ENCODE data around the gene GLS. TPM values are rescaled to one million over a fixed set of nuclear protein-coding genes. Genes with fewer than 3 reads are reported as not detected.
"Not testable (repeated sequence)": the region's sequence is repeated elsewhere in the genome, so short reads cannot be mapped to it uniquely, and the experiment has no call there.

GLS gene
- total and polyA plus RNA-seq, 11 donors: 19.1 to 94.5 (median 47.6) TPM

DNA sequence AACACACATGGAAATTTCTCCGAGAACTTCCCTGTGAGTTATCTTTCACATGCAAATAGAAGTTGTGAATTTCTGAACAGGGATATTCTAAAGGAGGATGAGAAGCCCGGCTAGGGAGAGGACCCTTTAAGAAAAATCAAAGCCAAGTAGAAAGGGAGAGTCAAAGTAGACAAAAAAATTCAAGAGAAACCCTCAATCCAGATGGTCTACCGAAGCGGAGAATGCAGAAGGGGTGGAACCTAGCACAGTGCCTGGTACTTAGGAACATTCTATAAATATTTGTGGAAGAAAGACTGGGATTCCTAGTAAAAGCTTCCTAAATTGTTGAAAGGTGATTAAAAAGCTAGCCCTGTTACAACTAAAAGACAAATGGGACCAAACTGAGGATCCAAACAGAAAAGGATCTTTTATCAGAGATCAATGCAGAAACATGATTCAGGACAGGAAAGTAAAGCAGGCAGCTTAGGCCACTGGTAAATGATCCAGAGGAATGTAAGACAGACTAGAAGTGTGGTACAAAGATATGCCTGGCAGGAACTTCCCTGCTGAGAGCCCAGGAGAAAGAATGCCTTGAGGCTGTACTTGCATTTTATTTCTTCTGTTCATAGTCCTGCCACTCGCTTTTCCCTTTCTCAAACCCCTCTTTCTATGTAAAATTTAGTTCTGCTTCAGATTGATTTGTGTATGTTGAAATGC is 19.5 kb upstream of the GLS start:
- TF ChIP-seq, protein P1, sequence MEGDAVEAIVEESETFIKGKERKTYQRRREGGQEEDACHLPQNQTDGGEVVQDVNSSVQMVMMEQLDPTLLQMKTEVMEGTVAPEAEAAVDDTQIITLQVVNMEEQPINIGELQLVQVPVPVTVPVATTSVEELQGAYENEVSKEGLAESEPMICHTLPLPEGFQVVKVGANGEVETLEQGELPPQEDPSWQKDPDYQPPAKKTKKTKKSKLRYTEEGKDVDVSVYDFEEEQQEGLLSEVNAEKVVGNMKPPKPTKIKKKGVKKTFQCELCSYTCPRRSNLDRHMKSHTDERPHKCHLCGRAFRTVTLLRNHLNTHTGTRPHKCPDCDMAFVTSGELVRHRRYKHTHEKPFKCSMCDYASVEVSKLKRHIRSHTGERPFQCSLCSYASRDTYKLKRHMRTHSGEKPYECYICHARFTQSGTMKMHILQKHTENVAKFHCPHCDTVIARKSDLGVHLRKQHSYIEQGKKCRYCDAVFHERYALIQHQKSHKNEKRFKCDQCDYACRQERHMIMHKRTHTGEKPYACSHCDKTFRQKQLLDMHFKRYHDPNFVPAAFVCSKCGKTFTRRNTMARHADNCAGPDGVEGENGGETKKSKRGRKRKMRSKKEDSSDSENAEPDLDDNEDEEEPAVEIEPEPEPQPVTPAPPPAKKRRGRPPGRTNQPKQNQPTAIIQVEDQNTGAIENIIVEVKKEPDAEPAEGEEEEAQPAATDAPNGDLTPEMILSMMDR (IDR thresholded peaks at IDR 0.05): no peak
- TF ChIP-seq POLR2A (IDR thresholded peaks at IDR 0.05): no peak
- 84 to 91% (median 89%) methylated on average over 5 of the region's 5 CpGs for WGBS, 4 donors
- DNase-seq: no peak

DNA sequence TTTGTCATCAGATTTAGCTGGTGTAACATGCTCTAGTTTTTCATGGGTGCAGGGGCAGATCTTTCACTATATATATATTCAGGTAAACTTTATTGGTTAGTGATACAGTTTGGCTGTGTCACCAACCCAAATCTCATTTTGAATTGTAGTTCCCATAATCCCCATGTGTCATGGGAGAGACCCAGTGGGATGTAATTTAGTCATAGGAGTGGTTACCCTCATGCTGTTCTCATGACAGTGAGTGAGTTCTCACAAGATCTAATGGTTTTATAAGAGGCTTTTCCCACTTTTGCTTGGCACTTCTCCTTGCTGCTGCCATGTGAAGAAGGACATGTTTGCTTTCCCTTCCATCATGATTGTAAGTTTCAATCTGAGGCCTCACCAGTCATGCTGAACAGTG is 18.5 kb upstream of the GLS start:
- intact Hi-C loops (cut with DNase I): loop anchor here in 1 of 10 donors (5.0 kb wide), 1 partner anchor 120 kb away; no protein-coding TSS in a partner anchor
- H3K4me1 ChIP-seq: peaks cover 0 to 29% (median 8%) of the 10 kb centered on the region in 12 donors
- not testable (repeated sequence) for DNase-seq, H3K27ac ChIP-seq, ATAC-seq, H3K4me3 ChIP-seq, H3K9me3 ChIP-seq, H3K36me3 ChIP-seq, H3K27me3 ChIP-seq

More for the DNA sequence above, 19.5 kb upstream of the GLS start:
- Histone ChIP-seq H3K4me1 (peaks cover 0 to 29% (median 8%) of the 10 kb centered on the region in 12 donors), H3K27me3 (no peaks in the 10 kb centered on the region), H3K4me3 (no peak overlapping the region), H3K27ac (no peak overlapping the region), H3K36me3 (no peaks in the 10 kb centered on the region), H3K9me3 (no peaks in the 10 kb centered on the region)
- intact Hi-C loops (cut with DNase I): loop anchor here in 1 of 10 donors (5.0 kb wide), 1 partner anchor 121 kb away; no protein-coding TSS in a partner anchor
- no peak for ATAC-seq

DNA sequence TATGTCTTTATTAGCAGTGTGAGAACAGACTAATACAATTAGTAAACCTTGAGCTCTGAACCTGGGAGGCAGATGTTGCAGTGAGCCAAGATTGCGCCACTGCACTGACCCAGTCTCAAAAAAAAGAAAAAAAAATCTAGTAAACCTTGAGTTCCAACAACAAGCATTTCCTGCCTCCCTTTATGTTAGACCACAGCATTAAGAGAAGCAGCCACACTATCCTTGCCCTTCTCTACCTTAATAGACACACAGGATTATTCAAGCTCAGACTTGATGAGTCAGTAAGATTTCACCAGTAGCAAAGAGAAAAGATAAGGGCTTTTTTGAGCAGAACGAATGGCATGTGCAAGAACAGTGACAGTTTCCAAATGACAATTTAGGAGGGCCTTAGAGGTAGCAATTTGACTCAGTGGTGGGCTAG is 18.0 kb upstream of the GLS start:
- no peak for TF ChIP-seq POLR2A (IDR thresholded peaks at IDR 0.05)
- TF ChIP-seq, protein P1 (IDR thresholded peaks at IDR 0.05): no peak
- H3K4me1 ChIP-seq: peaks cover 0 to 25% (median 8%) of the 10 kb centered on the region in 12 donors
- no peaks in the 10 kb centered on the region for H3K36me3 ChIP-seq
- no peaks in the 10 kb centered on the region for H3K27me3 ChIP-seq
- no peak overlapping the region for H3K4me3 ChIP-seq
- DNase-seq: no peak
- 77 to 83% (median 78%) methylated on average over 2 of the region's 2 CpGs for WGBS, 4 donors
- H3K27ac ChIP-seq: no peak overlapping the region
- peaks cover 0 to 4% (median 0%) of the 10 kb centered on the region in 12 donors for H3K9me3 ChIP-seq
- no peak for ATAC-seq
- intact Hi-C loops (cut with DNase I): loop anchor here in 1 of 10 donors (5.0 kb wide), 1 partner anchor 120 kb away; no protein-coding TSS in a partner anchor

DNA sequence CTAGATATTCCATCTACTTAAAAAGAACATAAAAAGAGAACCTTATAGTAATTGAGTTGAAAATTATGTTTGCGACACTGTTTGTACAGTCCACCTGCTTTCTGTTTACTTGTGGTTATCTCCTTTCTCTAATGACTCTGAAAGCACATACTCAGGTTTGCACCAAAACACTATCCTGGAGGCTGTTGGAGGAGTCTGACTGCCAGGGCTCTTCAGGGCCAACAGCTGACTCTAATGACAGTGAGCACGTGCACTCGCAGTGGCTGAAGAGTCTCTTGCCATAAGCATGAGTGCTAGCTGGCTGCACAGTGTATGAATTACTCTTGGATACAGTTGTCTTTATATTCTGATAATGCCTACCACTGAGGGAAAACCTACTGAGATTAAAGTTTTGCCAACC is 16.7 kb upstream of the GLS start:
- DNase-seq (peak in 1 of 5 donors; percentile 42), ATAC-seq (peak; percentile 56 to 90 (median 74))
- Histone ChIP-seq H3K36me3 (no peaks in the 10 kb centered on the region), H3K27ac (no peak overlapping the region), H3K27me3 (no peaks in the 10 kb centered on the region), H3K4me1 (peaks cover 0 to 25% (median 8%) of the 10 kb centered on the region in 12 donors), H3K9me3 (peaks cover 0 to 10% (median 2%) of the 10 kb centered on the region in 12 donors), H3K4me3 (no peak overlapping the region)
- TF ChIP-seq, protein P1 (IDR thresholded peaks at IDR 0.05): no peak
- TF ChIP-seq POLR2A (IDR thresholded peaks at IDR 0.05): no peak
- intact Hi-C loops (cut with DNase I): loop anchor here in 1 of 10 donors (5.0 kb wide), 1 partner anchor 118 kb away; no protein-coding TSS in a partner anchor
- WGBS, 4 donors: 43 to 56% (median 51%) methylated on average over 3 of the region's 3 CpGs

All from heart left ventricle (tissue), 16 donors.